ENCODE data around the gene EHBP1.
A peak's percentile ranks its signal among the peaks of the same experiment; 100 is the strongest.

Gene EHBP1

GRCh38 chr2:62964050-62964449, 258.5 kb downstream of the EHBP1 start:
- no peak for DNase-seq (ENCODE audit: low spot score)

- no peak for DNase-seq (ENCODE audit: low spot score)
These were observed 259.2 kb downstream of the EHBP1 start for GRCh38 chr2:62964671-62965070.

- no peak for DNase-seq (ENCODE audit: low spot score)
These were observed 261.5 kb downstream of the EHBP1 start for GRCh38 chr2:62966991-62967390.

- no peak for DNase-seq (ENCODE audit: low spot score)
These were observed 262.7 kb downstream of the EHBP1 start for GRCh38 chr2:62968168-62968567.

GRCh38 chr2:62968668-62969067, 263.2 kb downstream of the EHBP1 start:
- DNase-seq (ENCODE audit: low spot score): no peak

- no peak for DNase-seq (ENCODE audit: low spot score)
These were observed 266.4 kb downstream of the EHBP1 start for GRCh38 chr2:62971936-62972335.

GRCh38 chr2:62972601-62973000, 267.1 kb downstream of the EHBP1 start:
- DNase-seq (ENCODE audit: low spot score): no peak

GRCh38 chr2:62974999-62975398, 269.5 kb downstream of the EHBP1 start:
- DNase-seq (ENCODE audit: low spot score): no peak

GRCh38 chr2:62991605-62992004, 286.1 kb downstream of the EHBP1 start:
- no peak for DNase-seq (ENCODE audit: low spot score)

GRCh38 chr2:62992561-62992960, 287.0 kb downstream of the EHBP1 start:
- no peak for DNase-seq (ENCODE audit: low spot score)

- DNase-seq (ENCODE audit: low spot score): no peak
These were observed 288.7 kb downstream of the EHBP1 start for GRCh38 chr2:62994206-62994605.

GRCh38 chr2:62996534-62997186, 291.1 kb downstream of the EHBP1 start:
- DNase-seq (ENCODE audit: low spot score): no peak

GRCh38 chr2:62998949-62999348, 293.4 kb downstream of the EHBP1 start:
- no peak for DNase-seq (ENCODE audit: low spot score)

- DNase-seq (ENCODE audit: low spot score): peak; percentile 45
These were observed 294.4 kb downstream of the EHBP1 start for GRCh38 chr2:62999905-63000304.

- no peak for DNase-seq (ENCODE audit: low spot score)
These were observed 295.3 kb downstream of the EHBP1 start for GRCh38 chr2:63000801-63001200.

- no peak for DNase-seq (ENCODE audit: low spot score)
These were observed 296.1 kb downstream of the EHBP1 start for GRCh38 chr2:63001576-63001975.

GRCh38 chr2:63003351-63003750, 297.8 kb downstream of the EHBP1 start:
- no peak for DNase-seq (ENCODE audit: low spot score)

- no peak for DNase-seq (ENCODE audit: low spot score)
These were observed 302.4 kb downstream of the EHBP1 start for GRCh38 chr2:63007813-63008458.

GRCh38 chr2:63008838-63009237, 303.3 kb downstream of the EHBP1 start:
- no peak for DNase-seq (ENCODE audit: low spot score)

GRCh38 chr2:63009490-63009889, 304.0 kb downstream of the EHBP1 start:
- no peak for DNase-seq (ENCODE audit: low spot score)

- no peak for DNase-seq (ENCODE audit: low spot score)
These were observed 307.0 kb downstream of the EHBP1 start for GRCh38 chr2:63012541-63012940.

- DNase-seq (ENCODE audit: low spot score): no peak
These were observed 307.9 kb downstream of the EHBP1 start for GRCh38 chr2:63013438-63013837.

GRCh38 chr2:63015389-63015788, 309.9 kb downstream of the EHBP1 start:
- DNase-seq (ENCODE audit: low spot score): no peak

GRCh38 chr2:63018439-63018838, 312.9 kb downstream of the EHBP1 start:
- DNase-seq (ENCODE audit: low spot score): no peak

Measured in AG20443 (cell line).